Epidermal melanocyte (primary cell): ENCODE data around the gene MLST8.
A peak's percentile ranks its signal among the peaks of the same experiment; 100 is the strongest.
"Not testable (repeated sequence)": the region's sequence is repeated elsewhere in the genome, so short reads cannot be mapped to it uniquely, and the experiment has no call there.

Source experiments
- DNase-seq: peaks from one replicate; pipeline ENCODE4 v3.0.0; 2011; ENCODE audit warnings: low spot score; ENCODE audit not compliant: insufficient read length

MLST8 gene

GRCh38 chr16:2244301-2244700, 39.0 kb downstream of the MLST8 start:
- DNase-seq = no peak

- DNase-seq = peak; percentile 9
These were observed 39.9 kb downstream of the MLST8 start for GRCh38 chr16:2244926-2245795.

- peak; percentile 5 for DNase-seq
These were observed 41.1 kb downstream of the MLST8 start for GRCh38 chr16:2246301-2246885.

- DNase-seq = no peak
These were observed 45.5 kb downstream of the MLST8 start for GRCh38 chr16:2250652-2251295.

GRCh38 chr16:2251296-2252111, 46.2 kb downstream of the MLST8 start, which contains the start of gene ECI1:
Gene ECI1, minus strand, starts transcription at chr16:2251587. Its CDS starts 21 bp downstream, at chr16:2251566.
- peak; percentile 99 for DNase-seq

- no peak for DNase-seq
These were observed 47.5 kb downstream of the MLST8 start for GRCh38 chr16:2252806-2253148.

- DNase-seq = no peak
These were observed 48.0 kb downstream of the MLST8 start for GRCh38 chr16:2253293-2253692.

GRCh38 chr16:2256531-2257140, 51.4 kb downstream of the MLST8 start:
- no peak for DNase-seq

GRCh38 chr16:2257726-2258125, 52.5 kb downstream of the MLST8 start:
- DNase-seq = no peak

GRCh38 chr16:2258530-2258929, 53.3 kb downstream of the MLST8 start:
- not testable (repeated sequence) for DNase-seq
